ENCODE results near the gene TRABD2A. TPM values are rescaled to one million over a fixed set of nuclear protein-coding genes. Genes with fewer than 3 reads are reported as not detected.

TRABD2A gene
- total RNA-seq, 1 experiment from 2014 or later, result 4.6 TPM

GRCh38 chr2:84861539-84861938 lies 19.3 kb downstream of the TRABD2A start (continued):
- TF ChIP-seq ZBTB33 (IDR thresholded peaks at IDR 0.05; ENCODE audit: extremely low read depth, insufficient replicate concordance, low read length) (no peak), JUND (IDR thresholded peaks at IDR 0.05) (no peak), TCF7L2 (IDR thresholded peaks at IDR 0.05; ENCODE audit: borderline replicate concordance, extremely low read depth, insufficient read depth, insufficient read length) (no peak), SIN3A (IDR thresholded peaks at IDR 0.05; ENCODE audit: low read depth) (no peak), ZFX (IDR thresholded peaks at IDR 0.05) (no peak), FOSL1 (IDR thresholded peaks at IDR 0.05; ENCODE audit: low read depth) (no peak), SP1 (IDR thresholded peaks at IDR 0.05; ENCODE audit: low read depth) (no peak), POLR2A (IDR thresholded peaks at IDR 0.05; ENCODE audit: borderline replicate concordance, extremely low read depth, insufficient read depth, insufficient read length) (no peak)

- H3K4me2 ChIP-seq (ENCODE audit: low read length), result no peak overlapping the region
- no peaks in the 10 kb centered on the region for H3K4me1 ChIP-seq (ENCODE audit: control insufficient read depth in 1 of 2, insufficient read depth in 2 of 2, low read length in 2 of 2)
- TF ChIP-seq REST (IDR thresholded peaks at IDR 0.05; ENCODE audit: low read depth) (no peak), EGR1 (IDR thresholded peaks at IDR 0.05; ENCODE audit: low read depth) (no peak), JUND (IDR thresholded peaks at IDR 0.05) (no peak), FOSL1 (IDR thresholded peaks at IDR 0.05; ENCODE audit: low read depth) (no peak), EZH2 (IDR thresholded peaks at IDR 0.05) (no peak), ZBTB33 (IDR thresholded peaks at IDR 0.05; ENCODE audit: extremely low read depth, insufficient replicate concordance, low read length) (no peak), ELF1 (IDR thresholded peaks at IDR 0.05; ENCODE audit: borderline replicate concordance, low read depth) (no peak), SIN3A (IDR thresholded peaks at IDR 0.05; ENCODE audit: low read depth) (no peak), ZFX (IDR thresholded peaks at IDR 0.05) (no peak), SRF (IDR thresholded peaks at IDR 0.05; ENCODE audit: low read depth) (no peak)
- POLR2A ChIA-PET, result no interaction called here
- H3K27me3 ChIP-seq (ENCODE audit: insufficient read depth, low read length), result no peaks in the 10 kb centered on the region
- RAD21 ChIA-PET (ENCODE audit: low non-redundant PET in 1 of 2, low total read pairs in 2 of 2, uncharacterized antibody in 2 of 2, unreplicated experiment in 2 of 2), result no interaction called here
- CTCF ChIA-PET, result interaction anchor here (2.0 kb wide), 1 partner anchor 117 kb away, joined by 8 read pairs; no protein-coding TSS in a partner anchor
- no peaks in the 10 kb centered on the region for H4K20me1 ChIP-seq (ENCODE audit: insufficient read depth)
- no peaks in the 10 kb centered on the region for H3K79me2 ChIP-seq (ENCODE audit: insufficient read depth, low read length)
- no peak overlapping the region for H3K4me3 ChIP-seq (replicated peaks in 1 of 2; ENCODE audit: low read depth in 1 of 2, low read length in 2 of 2)
- intact Hi-C loops (cut with micrococcal nuclease), result no loop called here
- no TSS peak for BruUV-seq (replicated peaks)
- ATAC-seq, result no peak
- no peak overlapping the region for H3K9ac ChIP-seq (ENCODE audit: low read length)
- H2AFZ ChIP-seq (ENCODE audit: low read depth, low read length, poor library complexity, severe bottlenecking), result no peak overlapping the region
- no peak overlapping the region for H3K27ac ChIP-seq (ENCODE audit: low read depth, low read length)
- H3K36me3 ChIP-seq (ENCODE audit: control insufficient read depth in 1 of 2, insufficient read depth in 2 of 2, low read length in 2 of 2), result no peaks in the 10 kb centered on the region
- no peaks in the 10 kb centered on the region for H3K9me2 ChIP-seq (ENCODE audit: insufficient read depth)
- DNase-seq (ENCODE audit: low read depth, low spot score), result no peak
- no peaks in the 10 kb centered on the region for H3K9me3 ChIP-seq (ENCODE audit: control insufficient read depth in 1 of 2, insufficient read depth in 1 of 2, low read depth in 1 of 2, low read length in 2 of 2)
These were observed 21.9 kb downstream of the TRABD2A start for GRCh38 chr2:84858937-84859336.
